Fibroblast of skin of left quadriceps (primary cell): ENCODE results near the gene DYNC2LI1.

ENCODE experiments used
- DNase-seq, 2 experiments: peaks; one replicate each; pipeline ENCODE4 v3.0.0-alpha.2; 2013; ENCODE audit warnings: low read depth in 2 of 2

DYNC2LI1 gene

DNA sequence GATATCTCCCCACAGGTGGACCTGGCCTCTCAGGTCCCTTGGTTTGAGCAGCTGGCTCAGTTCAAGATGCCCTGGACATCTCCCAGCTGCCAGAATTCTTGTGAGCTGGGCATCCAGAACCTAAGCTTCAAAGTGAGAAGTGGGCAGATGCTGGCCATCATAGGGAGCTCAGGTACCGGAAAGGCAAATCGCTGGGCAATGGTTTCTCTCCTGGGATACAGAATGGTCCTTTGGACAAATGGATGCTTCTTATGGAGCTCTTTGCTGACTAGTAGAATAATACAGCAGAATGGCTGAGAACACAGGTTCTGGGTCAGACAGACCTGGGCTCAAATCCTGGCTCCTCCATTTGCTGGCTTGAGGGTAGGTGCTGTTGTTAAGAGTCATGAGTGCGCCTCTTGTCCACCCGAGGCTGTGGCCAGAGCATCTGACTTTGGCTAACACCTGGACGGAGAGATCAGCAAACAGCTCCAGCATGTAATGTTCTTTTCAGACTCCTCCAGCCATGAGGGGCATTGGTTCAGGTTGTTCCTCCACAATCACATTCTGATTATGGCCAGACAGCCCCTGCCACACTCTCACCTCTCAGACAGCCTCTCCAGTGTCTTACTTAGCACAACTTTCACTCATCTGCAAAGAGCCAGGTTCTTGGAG lies 72.4 kb downstream of the DYNC2LI1 start:
- no peak for DNase-seq

DNA sequence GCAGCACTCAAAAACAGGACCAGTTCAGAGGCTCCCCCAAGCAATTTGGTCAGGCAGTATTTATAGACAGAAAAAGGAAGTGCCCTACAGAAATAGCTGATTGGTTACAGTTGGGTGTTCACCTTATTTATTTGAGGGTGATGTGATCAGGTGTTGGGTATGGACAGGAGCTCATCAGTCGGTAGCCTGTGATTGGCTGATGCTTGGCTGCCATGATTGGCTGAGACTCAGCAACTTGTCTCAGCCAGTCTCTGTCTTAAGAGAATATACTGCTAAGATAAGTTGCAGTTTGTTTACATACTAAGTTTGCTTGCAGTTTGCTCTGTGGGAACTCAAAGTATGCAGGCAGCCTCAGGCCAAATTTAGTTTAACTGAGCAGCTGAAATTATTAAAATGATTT lies 74.4 kb downstream of the DYNC2LI1 start:
- no peak for DNase-seq

DNA sequence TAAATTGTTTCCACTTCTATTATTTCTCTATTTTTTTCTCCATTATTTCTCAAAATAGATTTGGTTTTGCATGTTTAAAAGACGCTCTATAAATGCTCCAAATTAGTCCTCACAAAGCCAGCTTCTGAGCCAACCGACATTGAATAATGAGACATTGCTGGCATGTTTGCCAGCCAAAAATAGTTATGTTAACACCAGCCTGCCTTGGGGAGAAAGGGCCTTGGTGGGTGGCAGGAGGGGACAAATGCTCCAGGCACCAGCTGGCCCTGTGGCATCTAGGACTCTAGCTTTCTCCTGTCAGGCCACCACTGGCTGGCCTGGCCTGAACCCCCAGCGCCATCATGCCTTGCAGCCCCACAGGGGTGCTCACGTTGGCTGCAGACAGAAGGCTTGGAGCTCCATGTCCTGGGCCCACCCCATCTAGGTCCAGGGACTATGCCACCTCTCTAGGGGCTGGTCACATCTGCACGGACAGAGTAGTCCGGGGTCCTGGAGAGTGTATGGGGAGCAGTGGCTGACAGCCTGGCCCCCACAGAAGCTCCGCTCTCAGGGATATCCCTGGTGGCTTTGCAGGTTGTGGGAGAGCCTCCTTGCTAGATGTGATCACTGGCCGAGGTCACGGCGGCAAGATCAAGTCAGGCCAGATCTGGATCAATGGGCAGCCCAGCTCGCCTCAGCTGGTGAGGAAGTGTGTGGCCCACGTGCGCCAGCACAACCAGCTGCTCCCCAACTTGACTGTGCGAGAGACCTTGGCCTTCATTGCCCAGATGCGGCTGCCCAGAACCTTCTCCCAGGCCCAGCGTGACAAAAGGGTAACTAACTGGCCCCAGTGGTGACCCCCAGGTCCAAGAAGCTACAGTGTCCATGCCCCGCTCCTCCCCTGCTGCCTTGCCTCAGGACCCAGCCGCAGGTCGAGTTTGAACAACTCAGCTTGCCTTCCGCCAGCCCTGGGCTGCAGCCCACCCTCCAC lies 77.5 kb downstream of the DYNC2LI1 start:
- DNase-seq = no peak

DNA sequence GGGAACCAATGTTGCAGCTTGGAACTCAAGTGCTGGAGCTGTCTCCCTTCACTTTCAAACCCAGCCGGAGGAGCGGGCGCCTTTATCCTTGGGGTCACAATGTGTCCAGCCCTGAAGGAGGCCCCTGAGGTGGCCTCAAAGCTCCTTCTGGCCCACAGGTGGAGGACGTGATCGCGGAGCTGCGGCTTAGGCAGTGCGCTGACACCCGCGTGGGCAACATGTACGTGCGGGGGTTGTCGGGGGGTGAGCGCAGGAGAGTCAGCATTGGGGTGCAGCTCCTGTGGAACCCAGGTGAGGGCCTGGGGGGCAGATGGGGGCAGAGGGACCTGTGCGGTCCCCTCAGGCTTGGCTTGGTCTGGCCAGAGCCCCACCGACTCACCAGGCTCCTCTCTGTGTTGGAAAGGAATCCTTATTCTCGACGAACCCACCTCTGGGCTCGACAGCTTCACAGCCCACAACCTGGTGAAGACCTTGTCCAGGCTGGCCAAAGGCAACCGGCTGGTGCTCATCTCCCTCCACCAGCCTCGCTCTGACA lies 78.4 kb downstream of the DYNC2LI1 start:
- no peak for DNase-seq

DNA sequence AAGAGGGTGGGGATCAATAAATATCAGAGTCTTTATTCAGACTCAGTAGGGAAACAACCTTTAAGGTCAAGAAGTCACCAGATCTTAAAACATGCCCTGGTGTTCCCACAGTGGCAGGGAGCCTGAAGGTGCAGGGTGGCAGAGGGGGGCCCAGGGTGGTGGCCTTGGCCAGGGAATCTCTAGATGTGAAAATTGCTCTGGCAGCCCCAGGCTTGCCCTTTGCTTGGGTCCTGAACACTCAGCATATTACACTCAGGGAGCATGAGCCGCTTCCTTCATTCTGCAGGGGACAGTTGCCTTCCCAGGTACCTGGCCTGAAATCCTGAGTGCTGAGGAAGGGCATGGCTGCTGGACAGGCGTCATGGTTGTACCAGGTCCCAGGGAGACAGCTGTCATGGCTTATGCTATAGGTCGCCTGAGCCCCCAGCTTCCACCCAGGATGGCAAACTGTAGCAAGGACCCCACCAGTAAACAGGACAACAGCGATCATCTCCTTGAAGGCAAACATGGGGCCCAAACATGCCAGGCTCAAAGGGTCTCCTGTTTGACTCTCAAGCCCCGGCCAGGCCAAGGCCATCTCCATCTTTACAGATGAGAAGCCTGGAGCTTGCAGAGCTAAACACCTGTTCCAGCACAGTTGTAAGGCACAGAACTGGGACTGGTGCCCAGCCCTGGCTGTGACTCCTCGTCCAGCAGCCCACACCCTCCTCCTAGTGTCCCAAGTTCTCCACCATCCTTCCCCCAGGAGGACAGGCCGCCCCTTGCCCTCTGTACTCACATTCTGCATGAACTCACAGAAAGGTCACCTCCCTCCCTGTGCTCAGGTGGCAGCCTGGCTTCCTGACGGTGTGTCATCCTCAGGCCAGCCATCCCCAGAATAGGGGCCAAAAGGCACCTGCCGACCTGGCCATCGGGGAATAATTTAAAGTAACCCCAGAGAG lies 79.6 kb downstream of the DYNC2LI1 start:
- DNase-seq = no peak

DNA sequence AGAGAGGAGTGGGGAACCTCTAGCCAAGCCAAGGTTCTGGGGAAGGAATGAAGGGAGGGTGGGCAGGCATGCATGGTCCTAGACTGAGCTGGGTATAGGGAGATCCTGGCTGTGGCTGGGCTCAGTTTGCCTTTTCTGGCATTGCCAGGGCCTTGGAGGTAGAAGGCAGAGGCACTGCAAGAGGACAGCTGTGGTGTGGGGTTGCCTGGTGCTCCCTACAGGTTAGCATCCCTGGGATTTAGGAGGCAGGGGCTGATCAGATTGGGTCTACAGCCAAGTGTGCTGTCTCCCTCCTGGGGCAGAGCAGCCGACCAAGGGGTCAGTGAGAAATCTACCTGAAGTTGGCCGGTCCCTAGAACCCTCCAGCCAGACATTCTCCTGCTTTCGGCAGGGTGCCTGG lies 80.8 kb downstream of the DYNC2LI1 start:
- DNase-seq = no peak

DNA sequence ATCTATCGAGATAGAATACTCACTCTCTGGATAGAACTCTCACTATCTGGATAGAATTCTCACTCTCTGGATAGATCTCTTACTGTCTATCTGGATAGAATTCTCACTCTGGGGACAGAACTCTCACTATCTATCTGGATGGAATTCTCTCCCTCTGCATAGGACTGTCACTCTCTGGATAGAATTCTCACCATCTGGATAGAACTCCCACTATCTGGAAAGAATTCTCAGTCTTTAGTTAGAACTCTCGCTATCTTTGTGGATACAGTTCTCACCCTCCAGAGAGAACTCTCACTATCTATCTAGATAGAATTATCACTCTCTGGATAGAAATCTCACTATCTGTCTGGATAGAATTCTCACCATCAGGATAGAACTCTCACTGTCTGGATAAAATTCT lies 81.5 kb downstream of the DYNC2LI1 start:
- DNase-seq = no peak
